NCI-H128 (cell line): ENCODE results near the gene DNAJC25.

Experiments used
- DNase-seq: peaks from one replicate; lab custom pipeline; 2025; ENCODE audit not compliant: unreplicated experiment; lab: John Stamatoyannopoulos, UW

DNAJC25 gene

DNA sequence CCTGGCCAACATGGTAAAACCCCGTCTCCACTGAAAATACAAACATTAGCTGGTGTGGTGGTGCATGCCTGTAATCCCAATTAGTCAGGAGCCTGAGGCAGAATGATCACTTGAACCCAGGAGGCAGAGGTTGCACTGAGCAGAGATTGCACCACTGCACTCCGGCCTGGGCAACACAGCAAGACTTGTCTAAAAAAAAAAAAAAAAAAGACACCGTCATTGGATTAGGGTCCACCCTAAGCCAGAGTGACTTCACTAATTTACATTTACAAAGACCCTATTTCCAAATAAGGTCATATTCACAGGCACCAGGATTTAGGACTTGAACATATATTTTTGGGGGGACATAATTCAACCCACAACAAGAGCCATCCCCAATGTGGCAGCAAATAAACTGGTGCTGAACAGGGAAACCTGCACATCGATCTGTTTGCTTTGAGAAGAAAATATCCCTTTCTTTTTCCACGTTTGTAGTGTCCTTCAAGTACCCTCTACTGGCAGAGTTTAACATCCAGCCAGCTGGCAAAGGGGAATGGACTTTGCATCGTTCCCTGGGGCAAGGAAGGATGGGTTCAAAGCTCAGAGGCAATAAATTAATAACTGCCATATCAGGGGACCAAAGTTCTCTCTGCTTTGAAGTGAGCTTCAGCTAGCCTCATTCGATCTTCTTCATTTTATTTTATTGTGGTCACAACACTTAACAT is 3.7 kb upstream of the DNAJC25 start:
- DNase-seq = no peak

DNA sequence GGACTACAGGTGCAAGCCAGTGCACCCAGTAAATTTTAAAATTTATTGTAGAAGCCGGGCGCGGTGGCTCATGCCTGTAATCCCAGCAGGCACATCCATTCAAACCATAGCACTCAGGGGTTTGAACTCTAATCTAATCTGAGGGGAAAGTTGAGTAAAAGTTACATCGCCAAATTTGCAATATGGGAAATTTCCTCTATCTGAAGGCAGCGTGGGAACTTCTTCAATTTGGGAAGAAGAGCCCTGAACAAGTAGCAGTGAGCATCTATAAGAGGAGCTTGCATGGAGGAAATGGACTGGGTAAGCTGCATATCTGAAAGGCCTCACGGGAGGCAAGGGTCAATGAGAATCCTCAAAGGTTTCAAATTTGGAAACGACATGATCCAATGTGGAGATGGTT is 2.7 kb upstream of the DNAJC25 start:
- DNase-seq = no peak

DNA sequence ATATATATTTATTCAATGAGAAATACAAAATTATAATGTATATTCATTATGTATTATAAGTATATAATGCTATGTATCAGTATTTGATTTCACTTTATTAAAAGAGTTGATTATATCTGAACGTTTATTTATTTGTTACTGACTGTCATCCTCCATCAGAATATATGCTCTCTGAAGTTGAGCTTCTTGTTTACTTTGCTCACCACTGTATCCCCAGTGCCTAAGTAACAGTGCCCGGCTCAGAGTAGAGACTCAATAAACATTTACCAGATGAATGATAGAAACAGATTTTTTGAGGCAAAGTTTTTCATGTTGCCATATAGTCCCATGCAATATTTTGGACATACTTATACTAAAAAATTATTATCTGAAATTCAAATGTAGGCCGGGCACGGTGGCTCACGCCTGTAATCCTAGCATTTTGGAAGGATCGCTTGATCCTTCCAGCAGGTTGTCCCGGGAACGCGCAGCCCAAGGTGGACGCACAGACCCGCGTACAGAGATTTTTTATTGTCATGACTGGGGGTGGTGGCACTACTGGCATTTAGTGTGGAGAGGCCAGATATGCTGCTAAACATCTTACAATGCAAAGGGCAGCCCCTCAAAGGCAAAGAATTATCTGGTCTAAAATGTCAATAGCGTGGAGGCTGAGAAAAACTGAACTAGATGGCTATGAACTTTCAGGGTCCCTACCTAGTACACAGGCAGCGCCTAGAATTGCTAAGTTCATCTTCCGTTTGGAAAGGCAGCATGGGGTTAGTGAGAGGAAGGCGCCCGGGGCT is 761 bp upstream of the DNAJC25 start:
- DNase-seq = no peak

DNA sequence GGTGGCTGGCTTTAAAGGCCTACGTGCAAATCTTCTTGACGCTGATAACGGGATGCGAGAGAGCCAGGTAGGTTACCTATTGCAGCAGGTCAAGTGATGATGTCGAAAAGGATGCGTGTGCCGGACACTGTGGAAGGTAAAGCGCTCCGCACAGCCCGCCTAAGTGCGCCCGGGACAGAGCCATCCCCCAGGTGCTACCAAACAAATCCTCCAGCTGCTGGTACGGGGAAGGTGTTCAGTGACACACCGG is 245 bp upstream of the DNAJC25 start:
- DNase-seq = no peak

DNA sequence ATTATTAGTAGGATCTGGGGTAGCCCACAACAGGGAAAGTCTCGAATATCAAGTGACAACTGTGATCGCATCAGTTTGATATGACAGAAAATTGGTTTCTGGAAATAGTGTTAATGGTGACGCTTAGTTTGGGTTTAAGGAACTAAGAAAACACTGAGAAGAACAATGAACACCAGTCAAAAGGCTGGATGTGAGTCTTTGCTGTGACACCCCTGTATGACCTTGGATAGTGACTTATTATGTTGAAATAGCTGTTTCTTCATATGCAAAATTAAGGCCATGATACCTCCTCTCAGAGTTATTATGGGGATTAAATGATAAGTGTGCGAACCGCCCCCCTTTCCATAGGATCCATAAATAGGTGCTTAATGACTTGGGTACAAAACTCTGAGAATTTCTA is 926 bp downstream of the DNAJC25 start:
- DNase-seq = no peak

DNA sequence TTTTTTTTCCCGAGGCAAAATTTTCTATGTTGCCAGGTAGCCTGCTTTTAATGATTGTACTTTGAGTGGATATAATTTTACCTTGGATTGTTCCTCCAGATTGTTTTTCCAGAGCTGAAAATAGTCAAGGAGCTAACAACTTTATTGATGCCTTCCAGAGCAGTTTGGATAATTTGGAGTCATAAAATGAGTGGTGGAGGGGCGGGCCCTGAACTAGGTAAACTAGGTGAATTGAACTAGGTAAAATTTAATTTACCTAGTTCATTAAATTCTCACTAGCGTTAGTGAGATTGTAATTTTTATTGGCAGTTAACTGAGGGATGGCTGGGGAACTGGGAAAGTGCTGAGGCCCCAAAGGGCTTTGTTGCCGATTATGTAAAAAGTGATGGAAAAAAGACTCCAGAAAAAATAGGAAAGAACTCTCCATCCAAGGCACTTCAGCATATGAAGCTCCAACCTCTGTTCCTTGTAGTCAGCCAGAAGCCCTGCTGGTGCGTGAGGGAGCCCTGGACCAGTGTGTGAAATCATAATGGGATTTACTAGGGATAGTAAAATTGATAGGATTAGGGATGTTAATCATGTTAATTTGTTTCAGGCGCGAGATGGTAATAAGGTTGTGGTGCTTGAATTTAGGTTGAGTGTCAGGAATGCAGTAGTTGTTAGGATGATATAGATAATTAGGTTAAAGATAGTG is 1.7 kb downstream of the DNAJC25 start:
- DNase-seq = no peak

DNA sequence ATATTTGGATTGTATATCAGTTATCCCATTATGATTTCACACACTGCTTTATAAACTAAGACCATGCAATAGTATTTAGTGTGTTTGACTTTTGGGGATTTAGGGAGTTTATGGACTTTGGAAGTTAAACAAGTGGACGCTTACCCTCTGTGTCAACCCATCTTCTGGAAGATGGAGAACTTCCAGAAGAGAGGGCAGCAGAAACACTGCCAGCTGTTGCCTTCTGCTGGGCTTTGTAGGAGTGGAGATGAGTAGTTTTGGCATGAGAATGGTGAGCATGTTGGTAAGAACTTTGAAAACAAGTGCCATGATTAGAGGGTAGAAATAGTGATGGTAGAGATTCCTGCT is 2.2 kb downstream of the DNAJC25 start:
- DNase-seq = no peak

DNA sequence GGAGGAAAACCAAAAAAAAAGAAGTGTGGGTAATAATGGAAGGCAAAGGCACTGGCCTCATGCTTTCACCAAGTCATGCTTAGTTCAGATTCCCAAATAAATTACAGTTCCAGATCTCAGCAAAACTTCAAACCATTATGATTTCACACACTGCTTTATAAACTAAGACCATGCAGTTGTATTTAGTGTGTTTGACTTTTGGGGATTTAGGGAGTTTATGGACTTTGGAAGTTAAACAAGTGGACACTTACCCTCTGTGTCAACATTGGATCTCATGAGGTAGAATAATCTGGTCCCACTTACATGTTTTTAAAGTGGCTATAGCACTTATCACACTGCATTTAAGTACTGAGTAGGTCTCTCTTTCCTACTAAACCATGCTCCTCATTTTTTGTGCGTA is 3.7 kb downstream of the DNAJC25 start:
- DNase-seq = no peak

DNA sequence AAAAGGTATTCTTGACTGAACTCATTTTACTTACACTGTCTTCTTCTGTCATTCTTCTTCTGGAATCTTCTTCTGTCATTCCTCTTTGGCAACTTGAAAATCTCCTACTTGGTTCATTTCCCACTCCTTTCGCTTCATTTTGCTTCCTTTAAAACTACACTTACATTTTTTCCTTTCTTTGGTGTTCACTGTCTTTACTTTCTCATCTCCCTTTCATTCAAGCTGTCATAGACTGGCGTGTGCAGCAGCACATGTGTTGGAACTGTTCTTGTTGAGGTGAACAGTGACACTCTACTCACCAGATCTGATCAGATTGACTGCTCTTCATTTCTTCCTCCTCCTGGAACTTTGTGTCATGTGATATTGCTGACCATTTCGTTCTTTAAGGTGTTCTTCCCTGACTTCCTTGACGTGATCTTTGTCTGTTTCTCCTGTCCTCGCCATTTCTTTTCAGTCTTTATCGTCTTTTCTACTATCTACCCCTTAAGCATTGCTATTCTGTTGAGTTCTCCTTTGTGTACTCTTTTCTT is 6.4 kb downstream of the DNAJC25 start:
- no peak for DNase-seq

DNA sequence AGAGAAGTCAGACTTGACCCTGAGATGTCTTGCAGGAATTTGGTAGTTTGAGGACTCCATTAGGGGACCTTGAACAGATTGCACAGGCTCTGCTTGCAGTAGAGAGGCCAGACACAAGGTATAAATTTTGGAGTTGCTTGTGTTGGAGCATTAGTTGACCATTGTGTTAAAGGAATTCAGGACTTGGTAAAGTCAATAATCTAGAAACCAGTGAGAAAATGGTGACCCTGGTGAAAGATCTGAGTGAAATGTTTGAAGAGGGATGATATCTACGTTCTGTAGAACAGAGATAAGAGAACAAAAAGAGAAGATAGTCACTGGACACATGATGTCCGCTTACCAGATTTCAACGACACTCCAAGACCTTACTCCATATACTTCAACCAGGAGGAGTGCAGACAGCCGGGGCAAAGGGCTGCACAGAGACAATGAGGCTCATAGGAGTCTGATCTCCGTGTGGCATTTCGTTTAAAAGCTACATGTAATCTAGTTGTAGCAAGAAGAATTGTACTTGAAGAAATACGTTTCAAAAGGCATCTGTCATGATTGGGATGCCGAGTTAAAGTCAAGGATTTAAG is 13.2 kb downstream of the DNAJC25 start:
- DNase-seq = no peak

DNA sequence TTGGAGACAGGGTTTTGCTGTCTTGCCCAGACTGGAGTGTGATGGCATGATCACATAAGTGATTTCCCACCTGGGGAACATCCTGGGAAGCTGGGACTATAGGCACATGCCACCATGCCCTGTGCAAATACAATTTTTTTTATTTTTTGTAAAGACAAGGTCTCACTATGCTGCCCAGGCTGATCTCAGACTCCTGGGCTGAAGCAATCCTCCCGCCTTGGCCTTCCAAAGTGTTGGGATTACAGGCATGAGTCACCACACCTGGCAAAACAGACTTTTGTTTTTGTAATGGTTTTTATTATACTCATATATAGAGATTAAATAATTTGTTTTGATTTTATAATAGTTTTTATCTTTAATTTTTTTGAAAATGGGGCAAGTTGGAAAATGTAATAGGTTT is 14.7 kb downstream of the DNAJC25 start:
- no peak for DNase-seq

DNA sequence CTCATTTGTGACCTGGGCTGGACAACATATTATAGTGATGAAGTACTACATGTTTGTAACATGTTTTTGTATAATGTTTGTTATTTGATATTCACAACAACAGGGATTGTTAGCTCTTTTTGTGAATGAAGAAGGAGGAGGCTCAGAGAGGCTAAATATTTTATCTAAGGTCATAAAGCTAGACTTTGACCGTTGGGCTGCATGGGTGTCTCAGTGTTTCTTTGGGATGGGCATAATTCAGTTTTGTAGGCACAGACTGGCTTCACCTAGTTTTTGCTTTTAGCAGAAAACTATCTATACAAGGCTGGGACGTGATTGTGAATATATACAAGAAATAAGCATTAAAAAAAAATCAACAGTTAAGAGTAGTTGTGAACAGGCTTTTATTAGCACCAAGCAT is 15.3 kb downstream of the DNAJC25 start:
- no peak for DNase-seq

DNA sequence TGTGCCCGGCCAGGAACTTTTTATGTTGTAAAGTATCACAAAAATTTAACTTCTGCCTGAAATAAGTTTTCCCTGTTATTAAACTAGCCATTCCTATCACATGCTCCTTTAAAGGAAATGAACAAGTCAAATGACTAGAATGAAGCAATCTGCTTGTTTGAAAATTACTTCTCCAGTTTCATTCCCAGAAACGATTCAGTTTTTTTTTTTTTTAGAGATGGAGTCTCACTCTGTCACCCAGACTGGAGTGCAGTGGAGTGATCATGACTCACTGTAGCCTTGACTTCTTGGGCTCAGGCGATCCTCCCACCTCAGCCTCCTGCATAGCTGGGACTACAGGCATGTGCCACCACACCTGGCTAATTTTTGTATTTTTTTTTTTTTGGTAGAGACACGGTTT is 16.9 kb downstream of the DNAJC25 start:
- no peak for DNase-seq

DNA sequence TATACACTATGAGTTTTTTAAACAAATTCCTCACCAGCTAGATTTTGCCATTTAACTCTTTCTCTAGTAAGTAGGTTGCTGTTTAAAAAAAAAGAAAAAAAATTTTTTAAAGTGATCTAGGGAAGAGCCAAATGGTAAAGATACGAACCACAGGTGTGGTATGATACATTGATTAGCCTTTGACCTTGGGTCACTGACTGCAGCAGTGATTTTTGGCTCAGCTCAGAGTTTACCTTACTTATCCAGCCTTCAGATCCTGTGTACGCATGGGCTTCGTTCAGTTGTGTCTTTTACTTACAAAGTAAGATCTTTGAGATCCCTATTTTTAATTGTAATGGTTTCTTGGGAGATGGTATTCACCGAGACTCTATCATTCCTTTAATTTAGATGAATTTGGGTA is 17.9 kb downstream of the DNAJC25 start:
- no peak for DNase-seq

DNA sequence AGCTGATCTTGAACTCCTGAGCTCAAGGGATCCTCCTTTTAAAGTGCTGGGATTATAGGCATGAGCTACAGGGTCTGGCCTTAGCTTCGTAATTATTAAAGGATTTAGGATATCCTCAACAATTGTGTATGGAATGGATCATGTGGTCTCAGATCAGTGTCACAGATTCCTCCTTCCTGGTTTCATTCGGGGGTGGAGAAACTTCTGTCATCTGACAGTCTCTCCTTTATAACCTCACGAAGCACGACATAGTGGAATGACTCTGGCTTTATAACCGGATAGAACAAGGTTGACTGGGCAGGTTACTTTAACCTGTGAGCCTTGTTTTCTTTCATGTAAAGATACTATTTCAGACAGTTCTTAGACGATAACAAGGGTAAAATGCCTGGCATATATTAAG is 25.9 kb downstream of the DNAJC25 start:
- no peak for DNase-seq

DNA sequence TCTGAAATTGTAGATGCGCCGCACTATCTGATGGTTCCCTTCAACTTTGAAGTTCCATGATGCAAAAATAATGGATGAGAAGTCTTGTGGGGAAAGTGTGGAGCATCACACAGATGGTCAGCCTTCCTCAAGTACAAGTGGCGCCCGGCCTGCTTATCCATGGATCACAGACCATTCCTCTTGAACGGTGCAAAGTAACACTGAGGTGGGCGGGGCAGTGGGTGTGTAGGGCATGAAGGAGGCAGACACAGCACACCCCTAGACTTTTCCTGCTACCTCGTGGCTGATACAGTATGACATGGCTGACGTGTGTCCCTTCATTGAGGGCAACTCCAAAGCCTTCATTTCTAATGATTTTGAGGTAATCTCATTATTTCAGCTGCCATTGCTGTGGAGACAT is 27.8 kb downstream of the DNAJC25 start:
- DNase-seq = no peak

DNA sequence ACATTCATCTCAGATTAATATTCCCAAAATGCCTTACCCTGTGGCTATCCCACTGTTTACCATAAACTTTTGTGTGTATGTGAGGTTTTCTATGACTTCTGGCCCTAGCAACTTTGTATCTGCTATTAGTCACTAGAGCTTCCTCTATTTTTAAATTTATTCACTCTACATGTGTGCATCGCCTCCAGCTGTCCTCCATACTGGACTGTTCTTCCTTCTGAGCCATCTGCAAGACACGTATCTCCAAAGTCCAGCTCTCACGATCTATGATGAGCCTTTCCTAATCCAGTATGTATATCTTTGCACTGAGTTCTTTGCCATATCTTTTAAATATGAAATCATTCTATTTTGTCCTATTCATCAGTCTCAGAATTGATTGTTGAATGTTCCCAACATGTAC is 28.6 kb downstream of the DNAJC25 start:
- DNase-seq = no peak

DNA sequence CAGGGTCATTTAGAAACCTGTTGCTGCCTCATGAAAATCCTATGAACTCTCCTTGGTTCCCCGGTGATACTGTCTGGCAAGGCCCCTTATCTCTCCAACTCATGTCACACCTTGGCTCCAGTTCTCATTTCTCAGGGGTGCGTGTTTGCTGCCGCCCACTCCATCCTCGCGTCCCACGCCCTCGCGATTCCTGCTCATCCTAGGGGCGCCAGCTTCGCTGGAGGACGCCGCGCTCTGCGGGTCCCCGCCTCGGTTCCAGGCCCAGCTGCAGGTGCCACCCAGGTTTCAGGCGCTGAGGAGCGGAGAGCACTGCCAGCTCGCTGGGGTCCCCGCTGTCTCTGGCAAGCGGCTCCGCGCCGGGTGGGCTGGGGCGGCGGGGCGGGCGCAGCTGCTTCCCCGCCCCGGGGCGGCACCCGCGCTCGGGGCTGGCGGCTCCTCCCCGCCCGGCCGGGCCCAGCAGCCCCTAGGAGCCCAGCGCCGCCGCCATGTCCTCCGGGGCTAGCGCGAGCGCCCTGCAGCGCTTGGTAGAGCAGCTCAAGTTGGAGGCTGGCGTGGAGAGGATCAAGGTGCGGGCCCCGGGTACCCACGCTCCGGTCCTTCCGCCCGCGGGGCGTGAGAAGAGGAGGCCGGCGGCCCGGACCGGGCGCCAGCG is 30.1 kb downstream of the DNAJC25 start, which contains the start of gene GNG10:
TSS of gene GNG10 (plus strand) at position 456 of the 652 bp plus-strand sequence. CDS start at position 486, 30 bp downstream.
- peak; percentile 28 for DNase-seq

DNA sequence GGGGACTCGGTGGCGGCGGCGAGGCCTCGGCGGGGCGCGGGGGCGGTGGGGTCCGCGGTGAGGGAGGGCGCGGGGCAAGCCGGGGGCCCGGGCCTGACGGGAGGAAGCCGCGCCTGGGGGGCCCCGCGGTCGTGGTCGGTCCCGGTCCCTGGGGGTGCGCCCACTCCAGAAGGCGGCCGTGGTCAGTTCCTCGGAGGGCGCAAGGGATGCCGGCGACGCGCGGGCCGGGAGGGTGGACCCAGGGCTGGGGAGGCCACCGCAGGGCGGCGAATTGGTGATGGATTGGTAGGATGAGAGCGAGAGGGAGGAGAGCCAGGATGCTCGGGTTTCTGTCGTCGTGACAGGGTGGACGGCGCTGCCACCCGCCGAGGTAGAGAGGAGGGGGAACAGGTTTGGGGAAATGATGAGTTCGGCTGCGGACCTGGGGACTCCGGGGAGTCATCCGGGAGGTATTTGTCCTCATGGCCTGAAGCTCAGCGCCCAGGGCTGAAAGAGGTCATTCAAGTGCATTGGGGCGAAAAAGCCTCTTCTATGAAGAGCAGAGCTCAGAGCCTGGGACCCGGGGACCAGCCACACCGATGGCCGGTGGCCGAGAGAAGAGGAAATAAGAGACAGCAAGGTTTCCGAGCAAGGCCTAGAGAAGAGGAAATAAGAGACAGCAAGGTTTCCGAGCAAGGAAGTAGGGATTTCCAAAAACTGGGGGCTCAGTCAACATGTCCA is 30.8 kb downstream of the DNAJC25 start:
- DNase-seq = no peak

DNA sequence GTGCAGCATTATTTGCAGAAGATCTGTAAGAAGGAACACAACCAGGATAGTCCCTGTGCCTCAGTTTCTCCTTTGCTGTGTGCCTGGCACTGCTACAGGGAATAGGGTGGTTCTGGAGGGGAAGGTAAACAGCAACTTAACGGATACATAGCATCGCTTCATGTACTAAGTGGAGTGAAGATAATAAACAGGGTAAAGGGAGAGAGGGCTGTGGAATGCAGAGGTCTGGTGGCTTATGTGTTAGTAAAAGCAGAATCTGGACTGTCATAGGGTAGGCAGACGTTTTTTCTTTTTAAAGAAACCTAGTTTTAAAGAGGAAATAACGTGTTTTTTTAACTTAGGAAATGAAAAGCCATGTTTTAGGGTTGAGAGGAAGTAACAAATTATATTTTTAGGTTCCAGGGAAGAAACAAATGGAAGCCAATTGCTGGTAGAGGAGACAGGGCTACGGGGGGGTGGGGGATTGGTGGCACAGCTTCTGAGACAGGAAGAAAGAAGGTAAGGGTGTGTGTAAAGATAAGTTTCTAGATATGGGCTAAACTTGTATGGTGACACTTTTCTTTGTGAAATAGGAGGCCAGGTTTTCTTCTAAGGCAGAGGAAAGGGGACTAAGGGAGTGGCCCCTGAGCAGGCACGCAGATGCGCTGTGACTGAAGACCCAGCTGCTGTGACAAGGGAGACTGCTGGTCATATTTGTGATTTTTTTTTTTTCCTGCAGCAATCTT is 31.6 kb downstream of the DNAJC25 start:
- no peak for DNase-seq
